ACHN (cell line): ENCODE results near the gene MS4A3.
"Not testable (repeated sequence)": the region's sequence is repeated elsewhere in the genome, so short reads cannot be mapped to it uniquely, and the experiment has no call there.

Source experiments
- DNase-seq: peaks from one replicate; pipeline ENCODE4 v3.0.0-alpha.2; 2015
- in situ Hi-C: cut with HindIII; loops from 2 replicates; pipeline ENCODE4 v1.10.0; 2017; ENCODE audit warnings: low sequenced_read_pairs, low pct_ligation_motif_present, low pct_unique_long_range_greater_than_20kb

MS4A3 gene

GRCh38 chr11:60056349-60056969 is at the start of gene MS4A3:
Gene MS4A3, plus strand, starts transcription at chr11:60056665. Its CDS starts 4,496 bp downstream, at chr11:60061161.
- in situ Hi-C loops: no loop called here

GRCh38 chr11:60016881-60017280 is 39.6 kb upstream of the MS4A3 start, which contains the start of gene OOSP4B:
Gene OOSP4B, plus strand, starts transcription at chr11:60017181.
- in situ Hi-C loops: no loop called here
- no peak for DNase-seq

More at GRCh38 chr11:60056349-60056969, at the start of gene MS4A3:
- no peak for DNase-seq

GRCh38 chr11:60018058-60018457 is 38.4 kb upstream of the MS4A3 start:
- DNase-seq: no peak
- in situ Hi-C loops: no loop called here

- in situ Hi-C loops, DNase-seq: not testable (repeated sequence)
Observed at GRCh38 chr11:60020376-60020775, 36.1 kb upstream of the MS4A3 start.

- no peak for DNase-seq
- in situ Hi-C loops: no loop called here
Observed at GRCh38 chr11:60029015-60029632, 27.3 kb upstream of the MS4A3 start.

- in situ Hi-C loops: no loop called here
- no peak for DNase-seq
Observed at GRCh38 chr11:60040109-60040508, 16.4 kb upstream of the MS4A3 start, which contains the start of gene OOSP2. Gene OOSP2, plus strand, starts transcription at chr11:60040409. Its CDS starts 51 bp downstream, at chr11:60040460.

- in situ Hi-C loops, DNase-seq: not testable (repeated sequence)
Observed at GRCh38 chr11:60050422-60050821, 6.0 kb upstream of the MS4A3 start.

GRCh38 chr11:60050839-60051238 is 5.6 kb upstream of the MS4A3 start:
- in situ Hi-C loops, DNase-seq: not testable (repeated sequence)

GRCh38 chr11:60059052-60059451 is 2.6 kb downstream of the MS4A3 start:
- no peak for DNase-seq
- in situ Hi-C loops: no loop called here

- in situ Hi-C loops: no loop called here
Observed at GRCh38 chr11:60059521-60060240, 3.2 kb downstream of the MS4A3 start.

GRCh38 chr11:60064111-60064510 is 7.6 kb downstream of the MS4A3 start:
- in situ Hi-C loops: no loop called here
- DNase-seq: no peak

More at GRCh38 chr11:60059521-60060240, 3.2 kb downstream of the MS4A3 start:
- DNase-seq: no peak

GRCh38 chr11:60065801-60066200 is 9.3 kb downstream of the MS4A3 start:
- no peak for DNase-seq
- in situ Hi-C loops: no loop called here

- DNase-seq: no peak
- in situ Hi-C loops: no loop called here
Observed at GRCh38 chr11:60069450-60069849, 13.0 kb downstream of the MS4A3 start.

- in situ Hi-C loops, DNase-seq: not testable (repeated sequence)
Observed at GRCh38 chr11:60071644-60072043, 15.2 kb downstream of the MS4A3 start.

- in situ Hi-C loops: no loop called here
- DNase-seq: no peak
Observed at GRCh38 chr11:60077216-60077817, 20.9 kb downstream of the MS4A3 start.

GRCh38 chr11:60077981-60078380 is 21.5 kb downstream of the MS4A3 start:
- in situ Hi-C loops: no loop called here
- DNase-seq: no peak

- in situ Hi-C loops: no loop called here
Observed at GRCh38 chr11:60078745-60079144, 22.3 kb downstream of the MS4A3 start.

GRCh38 chr11:60080535-60080934 is 24.1 kb downstream of the MS4A3 start:
- DNase-seq: no peak
- in situ Hi-C loops: no loop called here

More at GRCh38 chr11:60078745-60079144, 22.3 kb downstream of the MS4A3 start:
- DNase-seq: no peak
